Vagina (tissue), 2 donors: ENCODE results near the gene ADISSP.

ENCODE experiments used
- CTCF ChIP-seq, 3 experiments: fragments of 450-650 bp in 2 of 3; fragments of 200-600 bp in 1 of 3; sonication (generic) in 1 of 3; IDR thresholded peaks; one replicate each; pipeline ENCODE4 v1.5.1; 2017 to 2019; ENCODE audit warnings: antibody characterized with exemption in 3 of 3, mild to moderate bottlenecking in 2 of 3, moderate library complexity in 2 of 3
- POLR2A ChIP-seq, 2 donors: fragments of 450-650 bp; IDR thresholded peaks; one replicate each; pipeline ENCODE4 v1.6.1; 2017; ENCODE audit warnings: antibody characterized with exemption in 2 of 2, mild to moderate bottlenecking in 2 of 2, moderate library complexity in 2 of 2

- TF ChIP-seq POLR2A (IDR thresholded peaks at IDR 0.05) (no peak), CTCF (IDR thresholded peaks at IDR 0.05) (no peak)
These were observed 17.3 kb upstream of the ADISSP start for GRCh38 chr20:3784863-3785239.
